HG02884 (cell line): ENCODE results near the gene DRGX.

Experiments
- ATAC-seq: cut with Tn5 transposase; IDR thresholded peaks from one replicate; pipeline ENCODE4 v1.9.1; 2021; ENCODE audit warnings: mild to moderate bottlenecking, moderate library complexity; ENCODE audit not compliant: unreplicated experiment

Gene DRGX

DNA sequence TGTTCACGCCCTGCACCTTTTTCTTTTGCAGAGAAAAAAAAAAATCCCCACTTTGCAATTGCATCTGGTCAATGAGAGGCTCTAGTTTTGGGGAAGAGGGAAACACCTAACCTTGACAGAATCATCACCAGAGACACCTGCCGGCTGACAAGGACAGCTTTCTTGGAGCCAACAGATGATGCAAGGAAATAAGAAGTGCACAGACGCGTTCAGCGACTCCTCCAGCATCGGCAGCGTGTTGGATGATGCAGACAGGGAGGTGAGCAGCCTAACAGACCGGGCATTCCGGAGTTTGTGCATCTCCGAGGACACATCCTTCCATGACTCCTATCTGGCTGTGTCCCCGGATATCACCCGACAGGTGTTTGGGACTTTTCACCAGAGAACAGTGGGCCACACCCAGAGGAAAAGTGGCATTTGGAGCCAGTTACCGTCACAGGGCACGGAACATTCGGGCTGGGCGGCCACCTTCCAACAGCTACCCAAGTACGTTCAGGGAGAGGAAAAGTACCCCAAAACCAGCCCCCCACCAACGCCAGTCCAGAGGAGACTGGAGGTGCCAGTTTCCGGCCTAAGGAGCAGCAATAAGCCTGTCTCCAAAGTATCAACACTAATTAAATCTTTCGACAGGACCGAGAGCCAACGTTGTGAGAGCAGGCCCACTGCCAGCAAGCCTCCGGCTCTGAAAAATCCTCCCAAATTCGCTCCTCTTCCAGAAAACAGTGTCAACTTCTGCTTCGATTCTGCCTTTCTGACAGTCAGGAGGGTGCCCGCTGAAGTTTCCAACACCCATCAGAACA lies 73.3 kb downstream of the DRGX start:
- no peak for ATAC-seq

DNA sequence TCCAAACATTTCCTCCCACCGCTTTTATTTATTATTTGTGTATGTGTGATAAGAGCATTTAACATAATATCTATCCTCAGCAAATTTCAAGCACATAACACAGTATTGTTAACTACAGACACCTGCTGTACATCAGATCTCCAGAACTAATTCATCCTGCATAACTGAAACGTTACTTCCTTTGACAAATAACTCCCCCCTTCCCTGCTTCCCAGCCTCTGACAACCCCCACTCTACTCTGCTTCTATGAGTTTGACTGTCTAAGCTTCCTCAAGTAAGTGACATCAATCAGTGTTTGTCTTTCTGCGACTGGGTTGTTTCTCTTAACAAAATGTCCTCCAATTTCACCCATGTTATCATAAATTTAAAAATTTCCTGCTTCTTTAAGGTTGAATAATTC lies 74.9 kb downstream of the DRGX start:
- ATAC-seq, result no peak

DNA sequence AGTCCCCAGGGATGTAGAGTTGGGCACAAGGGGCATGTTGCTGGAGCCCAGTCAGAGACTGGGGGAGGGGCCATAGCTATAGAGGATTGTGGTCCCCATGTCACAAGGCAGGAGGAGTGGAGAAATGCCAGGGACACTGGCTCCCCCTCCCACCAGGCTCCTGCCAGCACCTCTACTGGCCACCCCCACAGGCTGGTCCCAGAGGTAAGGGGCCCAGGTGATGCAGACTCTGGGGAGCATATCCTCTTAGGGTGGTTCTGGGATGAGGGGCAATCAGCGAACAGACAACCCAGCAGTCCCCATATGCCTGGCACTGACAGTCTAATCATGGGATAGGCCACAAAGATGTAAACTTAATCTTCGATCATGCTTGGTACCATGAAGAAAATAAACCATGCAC lies 75.7 kb downstream of the DRGX start:
- ATAC-seq, result no peak

DNA sequence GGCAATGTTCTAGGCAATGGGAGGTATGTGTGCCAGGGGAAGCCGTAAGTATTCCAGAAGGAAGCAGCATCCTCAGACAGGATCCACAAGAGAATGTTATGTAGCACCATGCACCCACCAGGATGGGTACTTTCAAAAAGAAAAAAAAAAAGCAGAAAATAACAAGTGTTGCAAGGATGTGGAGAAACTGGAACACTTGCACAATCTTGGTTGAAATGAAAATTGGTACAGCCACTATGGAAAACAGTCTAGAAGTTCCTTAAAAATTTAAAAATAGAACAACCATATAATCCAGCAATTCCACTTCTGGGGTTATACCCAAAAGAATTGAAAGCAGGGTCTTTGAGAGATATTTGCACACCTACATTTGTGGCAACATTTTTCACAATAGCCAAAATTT lies 76.7 kb downstream of the DRGX start:
- ATAC-seq, result no peak

DNA sequence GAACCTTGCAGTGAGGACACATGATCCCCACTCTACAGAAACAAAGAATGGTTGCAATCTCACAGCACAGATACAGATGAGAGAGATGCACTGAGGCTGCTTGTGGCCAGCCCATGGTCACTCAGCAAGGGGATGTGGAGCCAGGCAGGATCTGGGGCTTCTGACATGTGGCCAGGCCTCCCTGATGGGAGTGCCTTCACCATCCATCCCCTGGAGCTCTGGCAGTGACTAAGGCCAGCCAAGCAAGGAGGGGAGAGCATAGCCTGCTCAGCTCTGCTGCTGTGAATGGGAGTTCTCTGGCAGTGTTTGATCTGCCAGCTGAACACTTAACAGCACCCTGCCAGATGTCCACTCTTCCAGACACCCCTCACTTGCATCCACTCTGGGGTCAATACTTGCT lies 77.1 kb downstream of the DRGX start:
- no peak for ATAC-seq

DNA sequence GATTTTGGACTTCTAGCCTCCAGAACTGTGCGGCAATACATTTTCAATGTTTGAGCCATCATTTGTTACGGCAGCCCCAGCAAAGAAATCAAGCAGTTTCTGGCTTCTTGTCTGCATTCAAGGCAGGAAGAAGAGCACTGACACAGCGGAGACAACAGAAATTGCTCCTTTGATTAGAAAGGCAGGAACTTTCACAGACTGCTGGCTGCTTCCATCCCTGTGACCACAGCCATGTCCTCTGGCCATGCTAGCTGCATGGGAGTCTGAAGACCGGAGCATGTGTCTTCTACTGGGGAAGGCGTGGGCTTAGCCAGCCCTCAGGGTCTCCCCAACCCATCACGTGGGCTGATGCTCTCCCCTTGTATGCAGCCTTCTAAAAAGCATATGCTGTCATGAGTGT lies 77.9 kb downstream of the DRGX start:
- no peak for ATAC-seq

DNA sequence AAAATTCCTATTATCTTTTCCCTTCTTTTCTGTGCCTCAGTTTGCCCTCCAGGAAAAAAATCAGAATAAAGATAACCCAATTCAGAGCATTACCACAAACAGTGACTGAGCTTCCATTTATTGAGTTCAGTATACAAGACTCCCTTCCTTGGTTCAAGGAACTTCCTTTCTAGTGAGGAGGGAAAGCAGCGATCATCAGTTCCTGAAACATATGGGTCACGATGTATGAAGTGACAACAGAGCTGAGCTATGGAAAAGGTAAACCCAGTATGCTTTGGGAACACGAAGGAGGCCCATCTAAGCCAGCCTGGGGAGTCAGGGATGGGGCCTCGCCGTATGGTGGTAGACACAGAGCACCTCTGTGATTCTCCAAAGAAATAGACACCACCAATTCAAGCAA lies 81.1 kb downstream of the DRGX start:
- no peak for ATAC-seq
